ENCODE results near the gene CCDC88B. TPM values are rescaled to one million over a fixed set of nuclear protein-coding genes. Genes with fewer than 3 reads are reported as not detected.

The CCDC88B gene
- total and polyA plus RNA-seq, 9 of the 15 experiments (the other 6 are each of a cell fraction or from before 2014, with no cell fraction given), result 0.13 to 18.1 (median 7.9) TPM

DNA sequence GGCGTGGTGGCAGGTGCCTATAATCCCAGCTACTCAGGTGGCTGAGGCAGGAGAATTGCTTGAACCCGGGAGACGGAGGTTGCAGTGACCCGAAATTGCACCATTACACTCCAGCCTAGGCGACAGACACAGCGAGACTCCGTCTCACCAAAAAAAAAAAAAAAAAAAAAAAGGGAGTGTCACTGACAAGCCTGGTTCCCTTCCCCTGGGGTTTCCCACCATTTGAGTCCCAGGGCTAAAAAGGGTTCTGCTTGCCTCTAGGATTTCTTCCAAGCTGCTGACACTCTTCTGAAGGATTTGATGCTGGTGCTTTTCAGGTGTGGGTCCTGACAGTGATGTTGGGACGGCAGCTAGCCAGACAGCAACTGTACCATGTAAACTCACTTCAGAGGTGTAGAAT, 1.3 kb upstream of the CCDC88B start:
- intact Hi-C loops (cut with micrococcal nuclease), result no loop called here
- Histone ChIP-seq H3K36me3 (ENCODE audit: control insufficient read depth, insufficient read depth, low read length) (no peaks in the 10 kb centered on the region), H2AFZ (ENCODE audit: low read depth, low read length) (no peak overlapping the region), H3K4me2 (ENCODE audit: insufficient read depth, low read length) (no peak overlapping the region), H3K9me1 (ENCODE audit: control insufficient read depth, insufficient read depth, low read length) (no peaks in the 10 kb centered on the region), H3K9ac (ENCODE audit: insufficient read depth in 1 of 2, low read depth in 2 of 2, low read length in 2 of 2) (no peak overlapping the region), H3K27me3 (ENCODE audit: control insufficient read depth in 2 of 2, insufficient read depth in 2 of 2, low read length in 2 of 2) (no peaks in the 10 kb centered on the region), H4K20me1 (replicated peaks; ENCODE audit: control insufficient read depth, insufficient read depth, low read length) (no peaks in the 10 kb centered on the region; the same call in 1 of the 2 replicates), H3K4me3 (no peak overlapping the region), H3K4me1 (replicated peaks in 1 of 2; ENCODE audit: control insufficient read depth in 2 of 2, insufficient read depth in 2 of 2, low read length in 2 of 2) (peaks cover 37 to 62% of the 10 kb centered on the region in 2 experiments), H3K9me3 (replicated peaks; ENCODE audit: control insufficient read depth, insufficient read depth, low read depth, low read length) (no peaks in the 10 kb centered on the region), H3K79me2 (ENCODE audit: control insufficient read depth, insufficient read depth, low read length) (no peaks in the 10 kb centered on the region), H3K27ac (ENCODE audit: extremely low read depth, low read depth, low read length) (no peak overlapping the region)
- ATAC-seq, result no peak
- no TSS peak for BruUV-seq (replicated peaks)
- FAIRE-seq, result no peak
- no peak for DNase-seq (ENCODE audit: extremely low read depth in 1 of 4, low spot score in 3 of 4)
- in situ Hi-C loops (cut with MboI), result no loop called here
- ChIA-PET POLR2A (interaction anchor here (1.0 to 1.4 kb wide), 2 partner anchors 17 to 133 kb away, joined by 3 to 4 read pairs; no protein-coding TSS in a partner anchor), CTCF (ENCODE audit: low intra/inter-chr PET ratio) (no interaction called here)
- TF ChIP-seq ZNF699 (CRISPR knock-in tag; IDR thresholded peaks at IDR 0.05; ENCODE audit: insufficient replicate concordance) (no peak), SFPQ (IDR thresholded peaks at IDR 0.05; ENCODE audit: low read depth, low read length) (no peak), KLF1 (tag; IDR thresholded peaks at IDR 0.05) (no peak), ZNF584 (CRISPR knock-in tag; IDR thresholded peaks at IDR 0.05; ENCODE audit: low read depth) (no peak), ZKSCAN3 (CRISPR knock-in tag; IDR thresholded peaks at IDR 0.05) (no peak), PCBP2 (IDR thresholded peaks at IDR 0.05; ENCODE audit: low read depth, low read length, poor library complexity, severe bottlenecking) (no peak), POLR2G (IDR thresholded peaks at IDR 0.05; ENCODE audit: low read depth, low read length) (no peak), GATA2 (CRISPR knock-in tag; IDR thresholded peaks at IDR 0.05) (no peak), GMEB1 (CRISPR knock-in tag; IDR thresholded peaks at IDR 0.05) (no peak), ZNF146 (CRISPR knock-in tag; IDR thresholded peaks at IDR 0.05; ENCODE audit: unreplicated experiment) (no peak), EWSR1 (IDR thresholded peaks at IDR 0.05; ENCODE audit: borderline replicate concordance, low read depth, partially characterized antibody) (no peak), ELF1 (tag; IDR thresholded peaks at IDR 0.05) (no peak)
- TF ChIP-seq, protein P1, sequence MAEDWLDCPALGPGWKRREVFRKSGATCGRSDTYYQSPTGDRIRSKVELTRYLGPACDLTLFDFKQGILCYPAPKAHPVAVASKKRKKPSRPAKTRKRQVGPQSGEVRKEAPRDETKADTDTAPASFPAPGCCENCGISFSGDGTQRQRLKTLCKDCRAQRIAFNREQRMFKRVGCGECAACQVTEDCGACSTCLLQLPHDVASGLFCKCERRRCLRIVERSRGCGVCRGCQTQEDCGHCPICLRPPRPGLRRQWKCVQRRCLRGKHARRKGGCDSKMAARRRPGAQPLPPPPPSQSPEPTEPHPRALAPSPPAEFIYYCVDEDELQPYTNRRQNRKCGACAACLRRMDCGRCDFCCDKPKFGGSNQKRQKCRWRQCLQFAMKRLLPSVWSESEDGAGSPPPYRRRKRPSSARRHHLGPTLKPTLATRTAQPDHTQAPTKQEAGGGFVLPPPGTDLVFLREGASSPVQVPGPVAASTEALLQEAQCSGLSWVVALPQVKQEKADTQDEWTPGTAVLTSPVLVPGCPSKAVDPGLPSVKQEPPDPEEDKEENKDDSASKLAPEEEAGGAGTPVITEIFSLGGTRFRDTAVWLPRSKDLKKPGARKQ (CRISPR knock-in tag; IDR thresholded peaks at IDR 0.05), result no peak
- WGBS (ENCODE audit: insufficient coverage, low coverage, missing lambda C conversion rate), result 62% methylated on average over 7 of the region's 8 CpGs
